NCI-H2171 treated with DMSO at 0.1 percent for 48 hours (cell line): ENCODE results near the gene BCAM.
"Not testable (repeated sequence)": the region's sequence is repeated elsewhere in the genome, so short reads cannot be mapped to it uniquely, and the experiment has no call there.

Experiments used
- DNase-seq: peaks from one replicate; lab custom pipeline; 2025; lab: John Stamatoyannopoulos, UW

Gene BCAM

DNA sequence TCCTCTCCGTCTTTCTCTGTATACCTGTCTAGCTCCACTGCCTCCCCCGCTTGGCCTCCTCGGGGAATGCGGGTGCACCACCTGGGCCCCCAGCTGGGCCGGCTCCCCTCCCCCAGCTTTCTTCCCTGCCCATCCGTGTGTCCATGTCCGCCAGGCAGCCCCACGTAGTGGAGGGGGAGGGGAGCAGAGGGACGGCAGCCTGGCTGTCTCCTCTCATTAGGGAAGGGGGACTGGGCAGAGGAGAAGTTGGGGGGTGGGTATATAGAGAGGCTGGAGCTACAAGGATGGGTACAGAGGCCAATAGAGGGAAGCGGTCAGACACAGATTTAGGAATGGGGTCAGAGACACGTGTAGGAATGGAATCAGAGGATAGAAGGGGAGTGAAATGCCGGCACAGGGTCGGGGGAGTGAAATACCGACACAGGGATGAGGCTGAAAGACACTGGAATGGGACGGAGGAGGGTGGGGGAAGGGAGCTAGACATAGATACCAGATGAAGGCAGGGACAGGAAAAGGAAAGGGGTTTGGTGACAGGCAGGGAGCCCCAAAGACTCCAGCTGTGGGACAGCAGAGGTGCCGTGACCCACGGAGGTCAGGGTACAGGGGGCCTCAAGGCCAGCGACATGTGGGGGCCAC, 40.0 kb downstream of the BCAM start:
- DNase-seq: no peak

- DNase-seq: no peak
Measured at GRCh38 chr19:44850641-44851109, 41.8 kb downstream of the BCAM start.

- DNase-seq: no peak
Measured at GRCh38 chr19:44851427-44851826, 42.5 kb downstream of the BCAM start.

DNA sequence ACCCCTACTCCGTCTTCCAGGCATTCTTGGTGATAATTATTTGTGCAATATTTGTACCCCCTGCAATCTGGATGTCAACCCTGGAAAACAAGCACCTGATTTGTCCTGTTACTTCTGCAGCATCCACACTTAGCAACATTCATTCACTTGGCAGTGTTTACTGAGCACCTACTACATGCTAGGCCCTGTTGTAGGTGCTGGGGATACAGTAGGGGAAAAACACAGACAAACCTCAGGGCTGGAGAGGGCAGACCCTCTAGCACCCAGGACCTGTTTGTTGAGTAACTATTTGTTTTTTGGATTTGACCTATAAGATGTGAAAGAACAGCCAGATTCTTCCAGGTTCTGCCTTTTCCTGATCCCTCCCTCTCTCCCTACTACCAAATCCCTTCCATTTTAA, 46.7 kb downstream of the BCAM start:
- DNase-seq: no peak

- no peak for DNase-seq
Measured at GRCh38 chr19:44856421-44857083, 47.6 kb downstream of the BCAM start.

- no peak for DNase-seq
Measured at GRCh38 chr19:44857837-44858236, 48.9 kb downstream of the BCAM start.

DNA sequence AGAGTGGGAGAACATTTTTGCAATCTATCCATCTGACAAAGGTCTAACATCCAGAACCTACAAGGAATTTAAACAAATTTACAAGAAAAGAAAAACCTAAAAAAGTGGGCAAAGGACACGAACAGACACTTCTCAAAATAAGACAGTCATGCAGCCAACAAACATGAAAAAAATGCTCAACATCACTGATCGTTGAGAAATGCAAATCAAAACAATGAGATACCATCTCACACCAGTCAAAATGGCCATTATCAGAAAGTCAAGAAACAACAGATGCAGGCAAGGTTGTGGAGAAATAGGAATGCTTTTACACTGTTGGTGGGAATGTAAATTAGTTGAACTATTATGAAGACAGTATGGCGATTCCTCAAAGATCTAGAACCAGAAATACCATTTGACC, 52.7 kb downstream of the BCAM start:
- DNase-seq: not testable (repeated sequence)

DNA sequence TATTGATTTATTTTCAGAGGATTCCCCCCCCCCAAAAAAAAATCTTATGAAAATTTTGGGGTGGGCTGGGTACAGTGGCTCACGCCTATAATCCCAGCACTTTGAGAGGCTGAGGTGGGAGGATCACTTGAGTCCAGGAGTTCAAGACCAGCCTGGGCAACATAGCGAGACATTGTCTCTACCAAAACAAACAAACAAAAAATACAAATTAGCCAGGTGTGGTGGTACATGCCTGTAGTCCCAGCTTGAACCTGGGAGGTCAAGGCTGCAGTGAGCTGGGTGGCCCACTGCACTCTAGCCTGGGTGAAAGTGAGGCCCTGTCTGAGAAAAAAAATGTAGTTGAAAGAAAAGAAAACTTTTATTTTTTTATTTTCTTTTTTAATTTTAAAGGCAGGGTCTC, 55.1 kb downstream of the BCAM start:
- DNase-seq: no peak

- no peak for DNase-seq
Measured at GRCh38 chr19:44865196-44865767, 56.4 kb downstream of the BCAM start.

- DNase-seq: no peak
Measured at GRCh38 chr19:44866664-44867063, 57.8 kb downstream of the BCAM start.

GRCh38 chr19:44867578-44867977, 58.7 kb downstream of the BCAM start:
- DNase-seq: no peak

DNA sequence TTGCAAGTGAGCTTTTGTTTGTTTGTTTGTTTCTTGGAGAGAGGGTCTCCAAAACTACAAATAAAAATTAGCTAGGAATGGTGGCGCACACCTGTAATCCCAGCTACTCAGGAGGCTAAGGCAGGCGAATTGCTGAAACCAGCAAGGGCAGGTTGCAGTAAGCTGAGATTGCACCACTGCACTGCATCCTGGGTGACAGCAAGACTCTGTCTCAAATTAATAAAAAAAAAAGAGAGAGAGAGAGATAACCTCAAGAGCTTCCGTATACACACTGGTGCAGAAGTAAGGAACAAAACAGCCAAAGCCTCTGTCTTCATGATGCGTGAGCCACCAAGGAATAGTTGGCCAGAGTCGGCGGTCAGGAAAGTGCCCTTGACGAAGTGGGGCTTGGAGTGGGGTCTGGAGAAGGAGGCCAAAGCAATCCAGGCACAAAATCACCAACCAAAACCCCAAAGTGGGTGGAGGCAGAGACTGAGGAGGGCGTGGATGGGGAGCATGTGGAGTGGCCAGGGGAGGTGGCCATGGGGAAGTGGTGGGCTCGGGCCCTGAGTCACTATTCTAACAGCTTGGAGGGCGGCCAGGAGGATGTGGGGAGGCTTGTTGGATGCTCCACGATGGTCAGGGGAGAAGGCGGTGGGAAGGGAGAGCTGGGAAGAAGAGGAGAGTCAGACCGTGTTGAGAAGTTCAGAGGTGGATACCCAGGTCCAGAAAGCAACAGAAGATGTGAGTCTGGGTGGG, 61.0 kb downstream of the BCAM start:
- no peak for DNase-seq
